GM19438 (cell line): ENCODE data around the gene FADD.

ENCODE experiments used
- ATAC-seq: cut with Tn5 transposase; IDR thresholded peaks from one replicate; pipeline ENCODE4 v1.9.1; 2021; ENCODE audit warnings: low read depth; ENCODE audit not compliant: unreplicated experiment

The FADD gene

DNA sequence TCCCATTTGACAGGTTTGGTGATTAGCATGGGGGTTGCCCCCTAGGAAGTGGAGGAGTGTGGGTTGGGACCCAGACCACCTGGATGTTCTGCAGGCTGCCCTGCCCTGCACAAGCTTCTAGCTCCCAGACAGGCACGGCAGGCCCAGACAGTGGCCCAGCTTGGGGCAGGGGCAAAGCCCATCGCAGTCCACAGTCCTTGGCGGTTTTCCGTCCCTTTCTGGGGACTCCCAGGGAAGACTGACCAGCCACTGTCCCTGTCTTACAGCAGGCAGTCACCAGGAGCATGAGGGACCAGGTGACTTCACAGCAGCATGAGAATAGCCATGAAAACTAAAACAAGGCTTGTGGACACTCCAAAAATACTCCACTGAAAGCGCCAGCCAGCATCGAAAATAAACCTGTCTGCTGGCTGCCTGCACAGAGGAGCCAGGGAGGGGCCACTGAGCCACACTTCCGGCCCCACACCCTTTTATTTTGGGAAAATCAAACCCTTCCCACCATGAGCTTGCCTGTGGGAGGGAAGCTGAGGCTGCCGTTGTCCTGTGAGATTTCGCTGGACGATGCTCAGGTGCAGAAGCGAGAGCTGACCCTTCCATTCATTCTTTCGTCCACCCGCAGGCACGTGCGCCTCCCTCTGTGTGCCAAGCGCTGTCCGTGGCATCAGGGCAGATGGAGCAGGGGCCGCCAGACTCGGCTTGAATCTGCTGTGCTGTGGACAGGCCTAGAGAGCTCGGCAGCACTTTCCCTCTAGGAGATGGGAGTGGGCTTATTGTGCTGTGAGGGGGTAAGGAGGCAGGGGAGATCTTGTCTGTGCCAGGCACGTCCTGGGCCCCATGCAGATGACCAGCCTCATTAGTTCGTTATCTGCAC is 28.0 kb downstream of the FADD start:
- no peak for ATAC-seq

DNA sequence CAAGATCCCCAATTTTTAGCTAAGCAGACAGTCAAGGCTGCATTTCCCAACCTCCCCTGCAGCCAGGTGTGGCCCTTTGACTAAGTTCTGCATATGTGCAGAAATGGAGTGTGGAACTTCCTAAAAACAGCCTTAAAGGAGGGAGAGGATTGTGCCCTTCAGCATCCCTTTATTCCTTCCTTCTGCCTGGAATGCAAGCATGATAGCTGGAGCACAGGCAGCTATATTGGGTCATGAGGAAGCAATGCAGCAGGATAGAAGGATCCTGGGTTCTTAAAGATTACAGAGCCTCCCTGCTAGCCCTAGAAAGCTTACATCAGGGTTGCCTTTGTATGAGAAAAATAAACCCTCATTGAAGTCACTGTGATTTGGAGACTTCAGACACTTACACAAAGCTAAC is 29.9 kb downstream of the FADD start:
- ATAC-seq: no peak

DNA sequence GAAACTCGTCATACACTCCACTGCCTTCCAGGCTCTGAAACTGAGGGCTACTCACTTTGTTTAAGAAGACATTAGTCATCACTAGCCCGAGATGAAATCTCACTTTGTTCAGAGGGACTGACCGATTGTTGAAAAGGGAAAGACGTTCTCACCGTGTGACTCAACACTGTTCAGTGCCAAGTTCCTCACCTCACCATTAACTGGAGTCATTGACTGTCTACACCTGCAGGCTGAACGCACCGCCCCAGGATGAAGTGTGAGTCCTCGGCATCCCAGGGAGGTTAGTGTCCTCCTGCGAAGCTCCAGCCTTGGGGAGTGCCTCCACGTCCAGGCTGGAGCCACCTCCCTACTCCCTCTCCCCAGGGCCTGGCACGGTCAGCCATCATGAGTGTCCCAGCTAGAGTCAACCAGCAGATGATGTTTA is 30.4 kb downstream of the FADD start:
- no peak for ATAC-seq

DNA sequence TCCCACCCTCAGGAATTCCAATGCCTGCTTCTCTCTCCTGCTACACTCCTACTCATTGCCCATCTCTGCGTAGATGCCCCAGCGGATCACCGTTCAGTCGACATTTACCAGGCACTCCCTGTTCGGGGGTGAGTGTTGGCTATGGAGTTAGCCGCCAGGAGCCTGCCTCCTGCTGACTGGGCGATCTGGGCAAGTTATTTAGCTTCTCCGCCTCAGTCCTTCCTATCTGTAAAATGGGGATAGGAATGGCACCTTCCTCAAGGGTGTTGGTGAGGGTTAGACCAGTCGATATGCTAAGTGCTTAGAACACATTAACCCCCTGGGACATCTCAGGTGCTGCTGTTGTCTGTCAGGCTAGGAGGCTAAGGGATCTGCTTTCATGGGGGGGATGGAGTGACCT is 30.9 kb downstream of the FADD start:
- no peak for ATAC-seq

DNA sequence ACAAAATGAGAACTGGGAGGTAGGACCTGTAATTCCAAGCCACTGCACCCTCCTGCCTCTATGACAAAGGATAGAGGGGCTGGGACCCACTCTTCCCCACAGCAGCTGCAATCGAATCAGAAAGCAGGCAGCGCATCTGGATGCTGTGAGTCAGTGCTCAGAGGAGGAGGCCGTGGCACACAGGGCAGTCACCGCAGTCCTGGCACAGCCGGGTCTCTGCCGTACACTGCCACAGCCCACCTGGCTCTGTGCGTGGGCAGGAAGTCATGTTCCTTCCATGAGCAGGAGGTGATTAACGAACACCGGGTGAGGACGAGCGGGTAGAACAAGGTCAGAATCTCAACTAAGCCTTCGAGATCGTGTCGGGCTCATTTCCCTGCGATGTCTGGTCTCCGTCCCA is 37.2 kb downstream of the FADD start:
- ATAC-seq: no peak

DNA sequence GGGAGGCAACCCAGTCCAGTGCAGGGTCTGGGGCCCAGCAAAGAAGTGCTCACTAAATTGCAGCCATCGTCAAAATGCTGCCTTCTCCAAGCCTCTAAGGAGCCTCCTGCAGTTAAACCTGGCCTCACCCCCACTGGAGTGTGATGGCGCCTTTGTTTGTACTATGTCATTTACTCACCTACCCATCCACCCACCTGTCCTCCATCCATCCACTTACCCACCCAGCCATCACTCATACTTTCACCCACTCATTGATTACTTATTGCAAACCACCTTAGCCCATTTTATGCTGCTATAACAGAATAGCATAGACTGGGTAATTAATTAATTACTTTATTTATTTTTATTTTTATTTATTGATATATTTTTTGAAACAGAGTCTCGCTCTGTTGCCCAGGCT is 38.6 kb downstream of the FADD start:
- no peak for ATAC-seq

DNA sequence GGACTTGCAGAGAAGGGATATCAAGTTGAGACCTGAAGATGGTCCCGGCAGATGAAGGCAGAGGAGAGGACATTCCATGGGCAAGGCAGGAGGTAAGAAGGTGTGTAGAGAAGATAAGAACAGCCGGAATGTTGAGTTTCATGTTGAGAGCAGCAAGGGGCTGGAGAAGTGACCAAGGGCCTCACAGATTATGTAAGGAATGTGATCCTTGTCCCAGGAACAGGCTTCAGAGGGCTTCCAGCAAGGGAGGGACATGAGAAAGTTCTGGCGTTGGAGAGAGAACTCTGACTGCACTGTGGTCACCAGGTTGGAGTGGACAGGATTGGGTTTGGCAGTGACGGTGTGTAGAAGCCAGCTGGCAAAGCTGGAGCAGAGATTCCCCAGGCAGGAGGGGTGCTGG is 39.8 kb downstream of the FADD start:
- no peak for ATAC-seq

DNA sequence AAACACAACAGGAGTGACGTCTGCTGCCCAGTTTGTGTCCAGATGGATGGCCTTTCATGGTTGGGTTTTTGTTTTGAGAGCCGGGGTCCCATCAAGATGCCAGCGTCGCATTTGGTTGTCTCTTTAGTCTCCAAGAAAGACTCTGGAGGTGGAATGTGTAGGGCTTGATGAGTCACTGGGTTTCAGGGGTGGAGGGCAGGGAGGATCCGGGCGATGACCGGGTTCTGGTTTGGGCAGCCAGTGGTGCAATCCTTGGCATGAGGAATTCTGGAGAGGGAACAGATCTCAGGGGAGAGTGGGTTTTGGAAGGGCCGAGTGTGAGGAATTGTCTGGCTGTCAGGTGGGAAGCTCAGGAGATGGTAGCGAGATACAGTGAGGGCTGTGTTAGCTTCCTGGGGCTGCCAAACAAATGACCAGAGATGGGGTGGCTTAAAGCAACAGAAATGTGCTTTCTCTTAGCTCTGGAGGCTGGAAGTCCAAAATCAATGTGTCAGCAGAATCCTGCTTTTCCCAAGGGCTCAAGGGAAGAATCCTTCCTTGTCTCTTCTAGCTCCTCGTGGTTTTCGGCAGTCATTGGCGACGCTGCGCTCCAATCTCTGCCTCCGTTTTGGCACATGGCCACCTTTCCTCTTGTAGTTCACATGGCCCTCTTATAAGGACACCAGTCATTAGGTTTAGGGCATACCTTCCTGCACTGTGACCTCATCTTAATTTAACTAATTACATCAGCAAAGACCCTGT is 41.0 kb downstream of the FADD start:
- ATAC-seq: no peak

DNA sequence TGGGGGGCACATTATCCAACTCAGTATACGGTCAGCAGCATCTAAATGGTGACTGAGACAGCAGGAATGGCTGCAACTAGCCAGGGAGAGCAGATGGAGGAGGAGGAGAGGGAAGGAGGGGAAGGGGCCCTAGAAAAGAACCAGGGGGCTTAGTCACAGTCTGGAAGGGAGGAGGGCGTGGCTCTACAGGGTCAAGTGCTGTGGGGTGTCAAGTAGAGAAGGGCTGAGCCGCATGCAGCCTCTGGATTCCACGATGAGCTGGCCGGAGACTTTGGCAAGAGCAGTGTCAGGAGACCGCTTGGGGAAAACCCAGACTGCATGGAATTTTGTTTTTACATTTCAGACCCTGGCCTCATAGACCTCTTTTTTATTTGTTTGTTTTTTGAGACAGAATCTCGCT is 41.6 kb downstream of the FADD start:
- ATAC-seq: no peak

DNA sequence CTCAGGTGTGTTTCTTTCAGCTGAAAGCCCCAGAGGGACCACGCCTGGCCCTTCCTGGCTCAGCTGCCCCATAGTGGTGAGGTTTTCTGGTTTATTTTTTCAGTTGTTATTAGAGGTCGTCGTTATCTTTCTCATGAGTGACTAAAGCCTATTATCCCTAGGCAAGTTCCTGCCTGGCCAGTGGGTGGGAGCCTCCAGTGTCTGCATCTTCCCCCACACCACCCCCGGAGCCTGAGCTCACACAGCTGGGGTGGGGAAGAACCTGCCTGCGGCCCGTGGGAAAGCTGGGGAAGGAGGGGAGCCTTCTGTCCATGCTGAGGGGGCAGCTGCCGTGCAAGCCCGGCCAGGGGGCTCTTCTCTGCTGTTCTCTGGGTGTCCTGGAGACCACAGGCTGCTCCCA is 43.1 kb downstream of the FADD start:
- no peak for ATAC-seq

DNA sequence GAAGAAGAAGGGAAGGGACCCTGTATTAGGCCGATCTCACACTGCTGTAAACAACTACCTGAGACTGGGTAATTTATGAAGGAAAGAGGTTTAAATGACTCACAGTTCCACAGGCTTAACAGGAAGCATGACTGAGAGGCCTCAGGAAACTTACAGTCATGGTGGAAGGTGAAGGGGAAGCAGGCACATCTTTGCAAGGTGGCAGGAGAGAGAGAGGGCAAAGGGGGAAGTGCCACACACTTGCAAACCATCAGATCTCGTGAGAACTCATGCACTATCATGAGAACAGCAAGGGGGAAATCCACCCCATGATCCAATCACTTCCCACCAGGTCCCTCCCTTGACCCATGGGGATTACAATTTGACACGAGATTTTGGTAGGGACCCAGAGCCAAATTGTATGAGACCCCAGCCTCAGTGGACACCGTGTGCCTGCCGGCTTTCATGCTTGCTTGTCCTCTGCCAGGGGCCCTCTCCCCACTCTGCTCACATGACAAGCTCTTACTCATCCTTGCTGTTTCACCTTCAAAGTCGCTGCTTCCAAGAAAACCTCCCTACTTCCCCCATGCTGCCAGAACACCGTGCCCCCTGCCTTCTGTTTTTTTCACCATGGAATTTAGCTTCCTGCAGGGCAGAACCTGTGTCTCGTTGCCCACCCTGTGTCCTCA is 44.1 kb downstream of the FADD start:
- no peak for ATAC-seq

DNA sequence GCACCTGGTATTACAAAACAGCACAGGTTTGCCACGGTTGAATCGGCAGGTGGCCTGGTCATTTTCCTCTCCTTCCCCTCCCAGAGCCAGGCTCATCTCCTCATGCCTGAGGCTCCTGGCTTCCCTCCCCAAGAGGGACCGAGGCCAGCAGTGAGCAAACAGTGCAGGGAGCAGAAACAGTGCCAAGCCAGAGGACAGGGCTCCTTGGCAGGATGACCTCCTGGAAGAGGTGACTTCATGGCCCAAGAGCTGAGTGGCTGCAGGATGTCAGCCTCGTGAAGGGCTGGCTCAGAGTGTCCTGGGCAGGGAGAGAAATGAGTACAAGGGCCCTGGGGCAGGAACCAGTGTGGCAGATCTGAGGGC is 44.6 kb downstream of the FADD start:
- ATAC-seq: no peak

DNA sequence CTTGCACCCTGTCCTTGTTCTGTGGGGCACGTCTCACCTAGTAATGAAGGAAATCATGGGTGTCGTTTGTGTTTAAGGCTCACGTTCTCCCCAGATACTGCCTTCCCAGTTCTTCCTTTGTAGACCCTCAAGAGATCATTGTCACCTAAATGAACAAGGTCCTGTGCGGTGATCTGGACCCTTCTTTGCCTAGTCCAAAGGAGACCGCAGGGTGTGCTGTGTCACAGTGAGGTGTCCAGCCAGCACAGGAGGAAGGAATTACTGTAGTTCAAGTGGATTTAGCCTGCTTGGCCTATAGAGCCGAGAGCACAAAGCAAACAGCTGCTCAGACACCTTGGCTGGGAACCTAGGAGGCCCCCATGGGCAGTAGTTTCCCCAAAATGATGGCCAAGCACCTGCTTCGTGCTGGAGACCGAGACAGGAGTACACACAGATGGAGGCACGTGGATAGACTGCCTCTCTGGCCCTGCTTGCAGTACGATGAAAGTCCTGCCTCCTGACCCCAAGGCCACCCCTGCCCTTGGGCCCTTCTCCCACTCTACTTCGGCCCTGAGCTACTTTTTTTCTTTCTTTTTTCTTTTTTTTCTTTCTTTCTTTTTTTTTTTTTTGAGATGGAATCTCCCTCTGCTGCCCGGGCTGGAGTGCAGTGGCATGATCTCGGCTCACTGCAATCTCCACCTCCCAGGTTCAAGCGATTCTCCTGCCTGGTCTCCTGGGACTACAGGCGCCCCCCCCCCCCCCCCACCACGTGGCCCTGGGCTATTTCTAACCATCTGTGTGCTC is 48.0 kb downstream of the FADD start:
- no peak for ATAC-seq

DNA sequence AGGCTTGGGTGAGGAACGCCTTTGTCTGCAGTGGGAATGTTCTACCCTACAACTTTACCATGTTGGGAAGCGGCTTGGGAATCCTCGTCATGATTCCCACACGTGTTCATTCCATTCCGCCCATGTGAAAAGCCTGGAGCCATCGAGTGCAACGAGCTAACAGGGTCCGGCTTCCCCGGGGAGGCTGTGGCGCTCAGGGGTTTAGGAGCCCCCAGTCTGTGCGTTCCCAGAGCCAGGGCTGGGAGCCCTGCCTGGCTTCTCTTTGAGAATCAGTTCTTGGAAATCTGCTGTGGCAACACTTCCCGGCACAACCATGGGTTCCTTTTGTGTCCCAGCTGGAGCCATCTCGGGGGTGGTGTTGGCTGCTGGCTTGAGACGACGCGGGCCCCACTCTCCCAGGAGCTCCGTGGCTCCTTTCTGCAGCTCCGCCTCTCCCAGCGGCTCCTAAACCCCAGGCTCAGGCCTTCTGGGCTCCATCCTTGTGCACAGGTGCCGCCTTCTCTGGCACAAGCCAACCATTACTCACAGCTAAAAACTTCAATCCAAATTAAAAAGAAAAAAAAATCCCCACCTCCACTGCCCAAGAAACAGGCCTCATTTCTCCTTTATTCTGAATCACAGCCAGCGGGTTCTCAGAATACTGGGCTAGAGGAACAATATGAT is 48.7 kb downstream of the FADD start:
- ATAC-seq: no peak

DNA sequence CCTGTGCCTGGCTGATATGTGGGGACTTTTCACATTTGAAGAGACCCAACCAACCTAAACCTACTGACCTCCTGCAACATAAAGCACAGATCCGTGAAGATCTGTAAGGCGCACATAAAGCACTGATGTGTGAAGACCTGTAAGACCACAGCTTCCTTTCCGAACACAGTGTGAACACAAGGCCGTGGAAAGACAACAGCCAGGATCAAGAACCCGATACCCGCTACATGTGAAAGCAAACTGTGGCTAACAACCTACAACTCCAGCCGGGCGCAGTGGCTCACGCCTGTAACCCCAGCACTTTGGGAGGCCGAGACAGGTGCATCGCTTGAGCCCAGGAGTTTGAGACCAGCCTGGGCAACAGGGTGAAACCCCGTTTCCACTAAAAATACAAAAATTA is 49.7 kb downstream of the FADD start:
- peak; percentile 74 for ATAC-seq

DNA sequence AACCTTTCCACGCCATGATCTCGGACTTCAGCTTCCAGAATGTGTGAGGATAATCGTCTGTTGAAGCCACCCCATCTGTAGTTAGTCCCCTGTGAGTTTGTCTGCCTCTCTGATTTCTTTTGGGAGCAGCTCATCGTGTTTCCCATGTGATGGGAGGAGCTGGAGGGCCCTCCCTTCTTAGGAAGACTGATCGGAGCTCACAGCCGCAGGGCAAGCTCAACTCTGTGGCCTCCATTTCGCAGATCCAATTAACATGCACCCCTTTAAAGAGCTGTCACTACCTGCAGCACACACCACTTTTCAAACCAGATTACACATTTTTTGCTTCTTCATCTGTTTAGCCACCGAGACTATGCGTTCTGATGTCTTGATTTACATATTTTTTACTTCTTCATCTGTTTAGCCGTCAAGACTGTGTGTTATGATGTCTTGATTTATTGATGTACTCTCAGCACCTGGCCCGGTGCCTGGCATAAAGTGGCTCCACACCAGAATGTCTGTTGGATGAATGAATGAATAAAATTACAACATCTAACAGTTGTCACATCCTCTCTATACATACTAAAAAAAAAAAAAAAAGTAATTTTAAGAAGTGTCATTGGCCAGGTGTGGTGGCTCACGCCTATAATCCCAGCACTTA is 52.5 kb downstream of the FADD start:
- no peak for ATAC-seq
